Germinal center (tissue), 1 donor: ENCODE measurements around the gene COX11.

Experiments
- DNase-seq: peaks from one replicate; pipeline ENCODE4 v3.0.0; 2012; ENCODE audit warnings: mixed read lengths, low spot score

Gene COX11

DNA sequence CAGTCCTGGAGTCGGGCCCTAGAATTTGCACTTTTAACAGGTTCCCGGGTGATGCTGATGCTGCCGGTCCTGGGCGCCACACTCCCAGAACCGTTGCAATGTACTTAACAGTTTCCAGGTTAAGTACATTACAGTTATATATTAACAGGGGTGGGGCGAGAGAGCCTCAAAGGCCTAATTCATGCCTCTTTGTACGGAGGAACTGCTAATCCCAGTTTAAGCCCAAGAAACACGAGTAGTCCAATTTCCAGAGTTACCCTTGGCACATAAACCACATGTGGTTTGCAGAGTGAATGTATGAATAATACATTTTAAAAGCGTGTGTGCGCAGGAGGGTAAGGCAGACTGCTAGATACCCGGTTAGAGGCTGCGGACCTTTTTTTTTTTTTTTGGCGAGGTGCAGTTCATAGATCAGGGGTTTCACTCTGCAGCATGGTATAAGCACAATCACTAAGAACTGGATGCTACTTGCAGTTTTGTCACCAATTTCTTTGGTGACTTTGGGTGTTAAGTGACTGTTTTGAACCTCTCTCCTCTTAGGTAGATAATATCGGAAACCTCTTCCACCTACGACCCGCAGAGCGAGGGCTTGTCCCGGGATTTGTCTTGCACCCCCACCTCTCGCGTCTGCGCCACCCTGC is 713 bp downstream of the COX11 start:
- peak; percentile 39 for DNase-seq

DNA sequence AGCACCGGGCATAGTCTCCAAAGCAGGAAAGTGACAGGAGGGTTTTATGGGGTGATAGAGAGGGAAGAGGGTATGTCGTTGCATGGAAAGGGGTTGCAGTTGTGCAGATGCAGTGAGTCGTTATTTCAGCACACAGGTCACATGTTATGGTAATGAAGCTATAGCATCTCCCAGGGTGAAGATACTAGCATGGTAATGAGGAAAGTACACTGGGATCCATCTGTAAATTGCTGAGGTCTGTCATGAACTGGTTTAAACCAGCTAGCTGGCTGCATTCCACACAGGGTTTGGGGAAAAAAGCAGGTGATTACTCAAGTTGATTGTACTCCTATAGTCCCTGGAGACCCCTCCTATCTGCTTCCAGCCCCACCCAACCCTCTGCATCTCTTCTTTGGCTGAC is 11.7 kb downstream of the COX11 start:
- DNase-seq, result no peak

DNA sequence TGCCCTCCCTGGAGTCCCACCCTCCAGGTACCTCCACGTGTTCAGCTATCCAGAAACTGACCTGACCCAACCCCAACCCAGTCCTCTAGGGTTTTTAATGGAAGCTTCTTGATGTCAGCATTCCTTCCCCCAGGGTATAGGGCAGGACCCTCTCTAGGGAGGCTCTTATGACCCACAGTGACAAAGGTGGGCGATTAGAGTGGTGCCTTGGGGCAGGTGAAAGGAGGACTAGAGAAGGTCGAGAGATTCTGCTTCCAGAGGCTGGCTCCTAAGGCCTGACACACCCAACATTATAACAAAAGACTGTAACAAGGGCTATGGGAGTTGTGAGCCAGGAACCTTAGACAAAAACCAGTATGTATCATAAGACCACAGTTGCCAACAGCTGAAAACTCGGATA is 17.2 kb downstream of the COX11 start:
- DNase-seq, result no peak

DNA sequence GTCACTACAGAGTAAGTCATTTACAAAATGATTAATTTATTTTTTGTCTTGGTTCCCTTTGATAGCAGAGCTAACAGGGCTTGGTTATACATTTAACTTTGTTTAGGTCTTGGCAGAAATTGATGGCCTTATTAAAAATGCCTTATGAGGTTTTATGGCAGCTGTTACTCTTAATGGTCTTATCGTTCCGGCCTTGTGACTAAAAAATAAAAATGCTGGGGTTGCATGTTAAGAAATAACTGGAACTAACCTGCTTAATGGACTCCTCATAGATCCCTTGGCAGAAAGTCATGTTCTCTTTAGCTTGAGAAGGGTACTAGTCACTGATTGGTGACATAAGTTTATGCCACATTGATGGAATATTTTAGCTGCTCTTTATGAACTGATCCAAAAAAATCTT is 18.3 kb downstream of the COX11 start:
- no peak for DNase-seq

DNA sequence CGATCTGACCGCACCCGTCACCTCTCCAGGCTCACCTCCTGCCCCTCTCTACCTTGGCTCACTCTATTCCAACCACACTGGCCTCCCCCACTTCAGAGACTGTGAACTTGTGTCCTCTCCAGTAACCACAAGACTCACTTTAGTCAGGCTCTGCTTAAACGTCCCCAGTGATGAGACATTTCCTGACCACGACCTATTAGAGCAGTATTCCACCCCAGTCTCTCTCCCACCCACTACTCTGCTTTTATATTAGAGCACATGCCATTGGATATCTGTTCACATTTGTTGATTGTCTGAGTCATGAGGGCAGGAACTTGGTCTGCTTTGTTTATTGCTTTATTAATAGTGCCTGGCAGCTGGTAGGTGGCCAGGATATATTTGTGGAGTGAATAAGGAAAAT is 20.1 kb downstream of the COX11 start:
- no peak for DNase-seq

DNA sequence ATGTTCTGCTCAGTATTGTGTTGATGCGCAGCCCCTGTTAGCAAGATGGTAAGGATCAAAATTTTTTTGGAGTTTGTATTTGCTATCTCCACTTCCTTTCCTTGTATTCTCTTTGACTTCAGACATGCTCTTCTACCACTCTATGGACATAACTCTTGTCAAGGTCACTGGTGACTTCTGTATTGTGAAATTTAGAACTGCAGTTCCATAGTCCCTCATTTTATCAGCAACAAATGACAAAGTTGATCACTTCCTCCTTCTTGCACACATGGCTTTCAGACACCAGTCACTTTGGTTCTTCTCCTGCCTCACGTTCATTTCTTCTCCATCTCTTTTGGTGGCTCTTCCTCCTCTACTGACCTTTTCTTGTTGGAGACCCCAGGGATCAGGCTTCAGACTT is 21.1 kb downstream of the COX11 start:
- no peak for DNase-seq

DNA sequence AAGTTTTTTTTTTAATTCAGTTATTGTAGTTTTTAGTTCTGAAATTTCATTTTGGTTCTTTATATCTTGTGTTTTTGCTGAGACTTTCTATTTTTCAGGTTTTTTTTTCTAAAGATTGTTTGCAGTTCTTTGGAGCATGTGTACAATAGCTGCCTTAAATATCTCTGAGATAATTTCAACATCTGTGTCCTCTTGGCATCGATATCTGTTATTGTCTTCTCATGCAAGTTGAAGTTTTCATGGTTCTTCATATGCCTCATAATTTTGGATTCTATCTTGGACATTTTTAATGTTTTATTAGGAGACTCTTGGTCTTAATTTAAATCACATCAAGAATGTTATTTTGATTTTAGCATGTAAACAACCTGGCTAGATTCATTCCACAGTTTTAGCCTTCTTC is 22.8 kb downstream of the COX11 start:
- no peak for DNase-seq

DNA sequence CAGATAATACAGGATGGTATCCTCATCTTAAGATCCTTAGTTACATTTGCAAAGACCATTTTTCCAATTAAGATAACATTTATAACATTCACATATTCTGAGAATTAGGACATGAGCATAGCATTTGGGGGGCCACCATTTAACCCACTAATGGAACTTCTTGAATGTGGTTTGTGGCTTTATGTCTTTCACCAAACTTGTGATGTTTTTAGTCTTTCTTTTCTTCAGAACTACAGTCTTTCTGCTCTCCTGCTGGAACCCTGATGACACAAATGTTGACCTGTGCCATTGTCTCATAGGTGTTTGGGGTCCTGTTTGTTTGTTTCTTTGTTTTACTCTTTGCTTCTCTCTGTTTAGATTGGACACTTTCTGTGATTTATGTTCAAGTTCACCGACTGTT is 23.2 kb downstream of the COX11 start:
- DNase-seq, result no peak

DNA sequence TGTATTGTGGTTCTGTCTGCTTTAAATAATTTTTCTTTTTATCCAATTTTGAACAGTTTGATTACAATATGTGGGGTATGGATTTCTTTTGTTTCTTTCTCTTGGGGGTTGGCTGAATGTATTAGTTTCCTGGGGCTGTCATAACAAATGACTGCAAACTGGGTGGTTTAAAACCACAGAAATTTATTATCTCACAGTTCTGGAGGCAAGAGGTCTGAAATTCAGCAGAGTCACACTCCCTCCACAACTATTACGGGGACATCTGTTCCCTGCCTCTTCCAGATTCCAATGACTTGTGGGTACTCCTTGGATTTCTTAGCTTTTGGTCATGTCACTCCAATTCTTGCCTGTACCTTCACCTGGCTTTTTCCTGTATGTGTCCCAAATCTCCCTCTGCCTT is 23.7 kb downstream of the COX11 start:
- no peak for DNase-seq

DNA sequence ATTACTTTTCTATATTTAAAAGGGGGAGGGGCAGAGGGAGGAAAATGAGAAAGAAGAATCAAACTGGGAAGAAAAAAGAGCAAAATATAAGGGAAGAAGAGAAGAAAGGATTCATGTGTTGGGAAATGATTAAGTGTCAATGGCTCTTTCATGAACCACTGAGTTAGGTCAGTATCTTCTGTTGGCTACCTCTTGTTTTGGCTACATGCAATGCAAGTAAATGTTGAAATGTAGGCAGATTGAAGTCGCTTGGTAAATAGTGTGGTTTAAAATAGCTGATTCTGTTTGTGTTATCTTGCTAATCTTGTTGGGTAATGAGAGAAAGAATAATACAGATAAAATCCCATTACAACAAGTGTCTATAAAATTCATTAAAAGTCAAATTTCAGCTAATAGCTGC is 27.2 kb downstream of the COX11 start:
- no peak for DNase-seq

DNA sequence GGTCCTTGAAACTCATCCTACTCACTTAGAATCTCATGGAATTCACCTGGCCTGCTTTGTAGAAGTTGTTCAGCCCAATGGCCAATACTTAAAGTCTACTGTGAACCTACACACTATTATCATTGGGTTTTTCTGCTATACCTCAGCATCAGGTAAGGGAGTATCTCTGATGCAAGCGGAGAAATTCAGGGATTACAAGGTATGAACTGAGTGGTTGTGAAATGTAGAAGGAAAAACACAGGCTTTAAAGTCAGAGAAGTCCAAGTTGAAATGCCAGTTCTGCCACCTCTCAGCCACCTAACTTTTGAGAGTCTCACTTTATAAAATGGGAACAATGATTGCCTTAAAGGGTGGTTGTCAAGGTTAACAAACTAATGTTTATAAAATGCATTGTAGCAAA is 31.0 kb downstream of the COX11 start:
- no peak for DNase-seq

DNA sequence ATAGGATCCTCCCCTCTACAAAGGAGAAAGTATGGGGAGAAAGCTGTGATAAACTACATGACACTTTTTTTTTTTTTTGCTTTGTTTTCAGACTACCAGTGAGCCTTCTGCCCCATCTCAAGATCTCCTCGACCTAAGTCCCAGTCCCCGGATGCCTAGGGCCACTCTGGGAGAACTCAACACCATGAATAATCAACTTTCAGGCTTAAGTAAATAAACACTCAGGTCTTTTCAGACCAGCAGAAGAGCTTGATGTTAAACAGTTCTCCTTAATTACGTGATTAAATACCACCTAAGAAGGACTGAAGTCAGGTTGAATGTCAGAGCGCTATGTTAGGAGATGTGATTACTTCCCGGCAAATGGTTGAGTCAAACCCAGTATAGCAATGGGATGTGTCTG is 31.4 kb downstream of the COX11 start:
- DNase-seq, result no peak

DNA sequence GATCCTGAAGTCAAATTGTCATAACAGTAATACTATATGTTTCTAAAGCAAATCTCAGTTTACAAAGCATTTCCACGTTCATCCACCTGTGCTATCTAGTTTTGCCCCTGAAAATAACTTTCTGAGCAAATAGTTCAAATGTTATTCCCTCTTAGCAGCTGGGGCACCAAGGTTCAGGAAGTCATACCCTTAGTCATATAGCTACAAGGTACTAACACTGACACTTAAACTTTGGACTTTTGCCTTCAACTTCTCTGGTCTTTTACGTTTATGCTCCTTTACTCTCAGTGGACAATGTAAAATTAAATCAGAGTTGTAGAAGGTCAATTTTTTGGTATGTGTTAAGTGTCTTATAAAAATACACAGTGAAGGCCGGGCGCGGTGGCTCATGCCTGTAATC is 33.0 kb downstream of the COX11 start:
- no peak for DNase-seq

DNA sequence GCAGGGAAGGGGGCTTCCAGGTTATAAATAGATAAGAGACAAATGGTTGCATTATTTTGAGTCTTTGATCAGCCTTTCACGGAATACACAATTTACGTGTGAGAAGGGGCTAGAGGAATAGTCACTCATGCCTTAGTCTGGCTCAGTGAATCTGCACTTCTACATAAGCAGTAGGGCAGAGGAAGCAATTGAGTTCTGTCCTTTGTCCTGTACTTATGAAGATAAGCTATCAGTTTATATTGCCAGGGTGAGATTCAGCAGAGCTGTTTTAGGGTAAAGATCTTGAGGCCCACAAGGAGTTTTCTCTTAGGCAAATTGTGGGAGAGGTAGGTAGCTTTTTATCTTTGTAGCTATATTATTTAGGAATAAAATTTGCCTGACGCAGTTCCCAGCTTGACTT is 34.5 kb downstream of the COX11 start:
- no peak for DNase-seq

DNA sequence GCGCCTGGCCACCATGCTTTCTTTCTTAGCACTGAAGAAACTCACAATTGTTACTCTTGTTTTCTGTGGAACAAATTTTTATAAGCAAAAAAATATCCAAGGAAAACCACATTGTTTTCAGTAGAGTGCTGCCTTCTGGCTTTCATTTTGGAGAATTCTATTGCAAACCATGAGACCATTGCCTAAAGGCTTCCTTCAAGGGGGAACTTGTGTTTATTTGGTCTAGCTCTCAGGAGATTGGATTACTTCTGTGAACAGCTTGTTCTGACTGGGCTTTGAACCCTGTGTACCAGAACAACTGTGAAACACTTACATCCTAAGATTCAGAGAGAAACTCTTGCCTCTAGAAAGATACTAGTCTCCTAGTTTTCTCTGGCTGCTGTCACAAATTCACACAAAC is 35.7 kb downstream of the COX11 start:
- no peak for DNase-seq

DNA sequence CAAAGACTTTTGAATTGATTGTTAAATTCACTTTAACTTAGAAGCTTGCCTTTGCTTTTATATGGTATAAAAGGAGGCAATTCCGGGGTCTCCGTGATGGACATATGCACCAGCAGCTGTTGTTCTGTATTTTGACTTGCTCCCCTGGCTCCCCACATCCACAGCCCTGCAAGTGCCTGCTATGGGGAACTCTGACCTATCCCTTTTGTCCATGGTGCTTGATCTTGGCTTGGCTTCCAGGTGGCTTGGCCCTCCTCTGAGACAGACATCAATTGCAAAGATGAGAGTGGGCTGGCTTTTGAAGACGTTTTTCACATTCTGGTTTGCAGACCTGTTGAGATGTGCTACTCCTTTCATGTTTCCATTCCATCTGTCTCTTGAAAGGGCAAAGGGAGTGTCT is 40.9 kb downstream of the COX11 start:
- DNase-seq, result no peak

DNA sequence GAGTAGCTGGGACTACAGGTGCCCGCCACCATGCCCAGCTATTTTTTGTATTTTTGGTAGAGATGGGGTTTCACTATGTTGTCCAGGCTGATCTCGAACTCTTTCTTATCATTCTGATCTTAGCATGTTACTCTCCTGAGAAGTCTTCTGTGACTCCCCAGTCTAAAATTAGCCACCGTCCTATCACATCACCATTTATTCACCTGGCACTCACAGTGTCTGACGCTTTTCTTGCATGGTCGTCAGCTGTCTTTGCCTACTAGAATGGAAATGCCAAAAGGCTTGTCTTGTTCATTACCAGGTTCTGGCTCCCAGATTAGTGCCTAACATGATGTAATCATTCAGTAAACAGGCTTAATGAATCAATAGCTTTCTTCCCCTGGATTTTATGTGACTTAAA is 44.0 kb downstream of the COX11 start:
- no peak for DNase-seq

DNA sequence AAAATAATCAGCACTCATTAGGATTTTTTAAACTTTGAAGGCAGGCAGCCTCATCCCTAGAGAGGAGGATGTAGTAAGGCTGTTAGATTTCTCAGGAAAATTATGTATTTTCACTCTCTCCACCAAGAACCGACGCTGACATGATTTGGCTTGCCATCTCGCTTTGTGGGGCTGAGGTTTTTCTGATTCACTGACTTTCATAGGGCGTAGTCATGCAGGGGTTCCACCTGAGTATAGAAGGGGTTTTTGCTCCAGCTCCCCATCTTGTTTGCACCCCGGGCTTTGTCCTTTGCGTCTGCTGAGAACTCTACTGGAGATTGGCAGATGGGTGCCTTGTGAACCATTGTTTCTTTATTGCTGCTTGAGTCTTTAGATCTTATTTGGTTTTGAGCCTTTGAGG is 47.6 kb downstream of the COX11 start:
- no peak for DNase-seq

DNA sequence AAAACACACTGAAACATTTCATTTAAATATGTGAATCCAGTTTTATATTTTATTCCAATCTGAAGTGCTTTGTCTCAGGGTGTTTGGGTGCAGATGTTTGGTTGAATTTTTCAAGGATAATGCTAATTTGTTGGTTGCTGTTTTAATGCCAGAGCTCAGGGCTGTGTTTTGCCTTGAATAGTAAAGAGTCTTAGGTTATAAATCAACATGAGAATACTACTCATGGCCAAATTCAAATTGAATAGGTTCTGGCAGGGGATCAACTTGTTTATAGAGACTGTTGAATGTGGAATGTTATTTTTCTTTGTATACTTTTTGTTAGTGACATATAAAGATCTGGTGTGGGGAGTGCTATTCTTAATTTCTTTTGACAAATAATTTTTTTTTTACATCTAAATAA is 49.0 kb downstream of the COX11 start:
- no peak for DNase-seq

DNA sequence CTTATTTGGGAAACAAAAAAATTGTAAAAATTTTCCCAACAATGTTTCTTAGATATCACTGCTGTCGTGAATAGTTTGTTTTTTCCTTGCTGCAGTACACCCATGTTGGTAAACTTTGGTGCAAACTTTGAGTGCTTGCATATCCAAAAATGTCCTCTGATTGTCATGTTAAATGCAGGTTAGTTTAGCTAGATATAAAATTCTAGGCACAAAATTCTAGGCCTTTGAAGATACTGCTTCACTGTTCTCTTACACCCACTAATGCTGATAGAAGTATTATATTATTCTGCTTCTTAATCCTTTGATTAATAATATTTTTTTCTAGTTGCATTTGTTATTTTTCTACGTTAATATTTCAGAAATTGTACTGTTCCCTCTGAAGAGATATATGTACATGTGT is 51.7 kb downstream of the COX11 start:
- no peak for DNase-seq
